ENCODE results near the gene SARS1. TPM values are rescaled to one million over a fixed set of nuclear protein-coding genes. Genes with fewer than 3 reads are reported as not detected.

Gene SARS1
- total and polyA plus RNA-seq, 2 of the 13 experiments (the other 11 are each of a cell fraction or from before 2014, with no cell fraction given) = 103 to 134 TPM

DNA sequence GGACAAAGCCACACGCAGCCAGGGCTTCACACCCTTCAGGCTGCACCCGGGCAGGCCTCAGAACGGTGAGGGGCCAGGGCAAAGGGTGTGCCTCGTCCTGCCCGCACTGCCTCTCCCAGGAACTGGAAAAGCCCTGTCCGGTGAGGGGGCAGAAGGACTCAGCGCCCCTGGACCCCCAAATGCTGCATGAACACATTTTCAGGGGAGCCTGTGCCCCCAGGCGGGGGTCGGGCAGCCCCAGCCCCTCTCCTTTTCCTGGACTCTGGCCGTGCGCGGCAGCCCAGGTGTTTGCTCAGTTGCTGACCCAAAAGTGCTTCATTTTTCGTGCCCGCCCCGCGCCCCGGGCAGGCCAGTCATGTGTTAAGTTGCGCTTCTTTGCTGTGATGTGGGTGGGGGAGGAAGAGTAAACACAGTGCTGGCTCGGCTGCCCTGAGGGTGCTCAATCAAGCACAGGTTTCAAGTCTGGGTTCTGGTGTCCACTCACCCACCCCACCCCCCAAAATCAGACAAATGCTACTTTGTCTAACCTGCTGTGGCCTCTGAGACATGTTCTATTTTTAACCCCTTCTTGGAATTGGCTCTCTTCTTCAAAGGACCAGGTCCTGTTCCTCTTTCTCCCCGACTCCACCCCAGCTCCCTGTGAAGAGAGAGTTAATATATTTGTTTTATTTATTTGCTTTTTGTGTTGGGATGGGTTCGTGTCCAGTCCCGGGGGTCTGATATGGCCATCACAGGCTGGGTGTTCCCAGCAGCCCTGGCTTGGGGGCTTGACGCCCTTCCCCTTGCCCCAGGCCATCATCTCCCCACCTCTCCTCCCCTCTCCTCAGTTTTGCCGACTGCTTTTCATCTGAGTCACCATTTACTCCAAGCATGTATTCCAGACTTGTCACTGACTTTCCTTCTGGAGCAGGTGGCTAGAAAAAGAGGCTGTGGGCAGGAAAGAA, 61.1 kb downstream of the SARS1 start (continued):
- TF ChIP-seq, protein P1, sequence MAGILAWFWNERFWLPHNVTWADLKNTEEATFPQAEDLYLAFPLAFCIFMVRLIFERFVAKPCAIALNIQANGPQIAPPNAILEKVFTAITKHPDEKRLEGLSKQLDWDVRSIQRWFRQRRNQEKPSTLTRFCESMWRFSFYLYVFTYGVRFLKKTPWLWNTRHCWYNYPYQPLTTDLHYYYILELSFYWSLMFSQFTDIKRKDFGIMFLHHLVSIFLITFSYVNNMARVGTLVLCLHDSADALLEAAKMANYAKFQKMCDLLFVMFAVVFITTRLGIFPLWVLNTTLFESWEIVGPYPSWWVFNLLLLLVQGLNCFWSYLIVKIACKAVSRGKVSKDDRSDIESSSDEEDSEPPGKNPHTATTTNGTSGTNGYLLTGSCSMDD (CRISPR knock-in tag; IDR thresholded peaks at IDR 0.05) = no peak
- TF ChIP-seq HNRNPK (IDR thresholded peaks at IDR 0.05; ENCODE audit: low read depth, low read length, poor library complexity, severe bottlenecking) = no peak
- TF ChIP-seq IKZF4 (CRISPR knock-in tag; IDR thresholded peaks at IDR 0.05; ENCODE audit: borderline replicate concordance, low read depth, not compliant biosample characterization) = peak; percentile 32
- TF ChIP-seq BCL6 (CRISPR knock-in tag; IDR thresholded peaks at IDR 0.05) = peak; percentile 51; the same call in 1 of the 2 replicates
- TF ChIP-seq, protein P2, sequence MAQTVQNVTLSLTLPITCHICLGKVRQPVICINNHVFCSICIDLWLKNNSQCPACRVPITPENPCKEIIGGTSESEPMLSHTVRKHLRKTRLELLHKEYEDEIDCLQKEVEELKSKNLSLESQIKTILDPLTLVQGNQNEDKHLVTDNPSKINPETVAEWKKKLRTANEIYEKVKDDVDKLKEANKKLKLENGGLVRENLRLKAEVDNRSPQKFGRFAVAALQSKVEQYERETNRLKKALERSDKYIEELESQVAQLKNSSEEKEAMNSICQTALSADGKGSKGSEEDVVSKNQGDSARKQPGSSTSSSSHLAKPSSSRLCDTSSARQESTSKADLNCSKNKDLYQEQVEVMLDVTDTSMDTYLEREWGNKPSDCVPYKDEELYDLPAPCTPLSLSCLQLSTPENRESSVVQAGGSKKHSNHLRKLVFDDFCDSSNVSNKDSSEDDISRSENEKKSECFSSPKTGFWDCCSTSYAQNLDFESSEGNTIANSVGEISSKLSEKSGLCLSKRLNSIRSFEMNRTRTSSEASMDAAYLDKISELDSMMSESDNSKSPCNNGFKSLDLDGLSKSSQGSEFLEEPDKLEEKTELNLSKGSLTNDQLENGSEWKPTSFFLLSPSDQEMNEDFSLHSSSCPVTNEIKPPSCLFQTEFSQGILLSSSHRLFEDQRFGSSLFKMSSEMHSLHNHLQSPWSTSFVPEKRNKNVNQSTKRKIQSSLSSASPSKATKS (CRISPR knock-in tag; IDR thresholded peaks at IDR 0.05) = no peak
- no peak for TF ChIP-seq ZNF660 (CRISPR knock-in tag; IDR thresholded peaks at IDR 0.05; ENCODE audit: borderline replicate concordance, low read depth)
- TF ChIP-seq ZNF619 (CRISPR knock-in tag; IDR thresholded peaks at IDR 0.05) = no peak
- TF ChIP-seq NFIC (IDR thresholded peaks at IDR 0.05; ENCODE audit: low read length) = peak; percentile 45; the same call in 1 of the 2 replicates
- TF ChIP-seq CBX5 (CRISPR knock-in tag; IDR thresholded peaks at IDR 0.05; ENCODE audit: borderline replicate concordance) = no peak; the same call in 1 of the 2 replicates
- TF ChIP-seq, protein P3, sequence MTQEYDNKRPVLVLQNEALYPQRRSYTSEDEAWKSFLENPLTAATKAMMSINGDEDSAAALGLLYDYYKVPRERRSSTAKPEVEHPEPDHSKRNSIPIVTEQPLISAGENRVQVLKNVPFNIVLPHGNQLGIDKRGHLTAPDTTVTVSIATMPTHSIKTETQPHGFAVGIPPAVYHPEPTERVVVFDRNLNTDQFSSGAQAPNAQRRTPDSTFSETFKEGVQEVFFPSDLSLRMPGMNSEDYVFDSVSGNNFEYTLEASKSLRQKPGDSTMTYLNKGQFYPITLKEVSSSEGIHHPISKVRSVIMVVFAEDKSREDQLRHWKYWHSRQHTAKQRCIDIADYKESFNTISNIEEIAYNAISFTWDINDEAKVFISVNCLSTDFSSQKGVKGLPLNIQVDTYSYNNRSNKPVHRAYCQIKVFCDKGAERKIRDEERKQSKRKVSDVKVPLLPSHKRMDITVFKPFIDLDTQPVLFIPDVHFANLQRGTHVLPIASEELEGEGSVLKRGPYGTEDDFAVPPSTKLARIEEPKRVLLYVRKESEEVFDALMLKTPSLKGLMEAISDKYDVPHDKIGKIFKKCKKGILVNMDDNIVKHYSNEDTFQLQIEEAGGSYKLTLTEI (CRISPR knock-in tag; conservative IDR thresholded peaks at IDR 0.05) = no peak
- no peak for TF ChIP-seq SYNCRIP (IDR thresholded peaks at IDR 0.05; ENCODE audit: insufficient read depth, low read depth, low read length)
- TF ChIP-seq, protein P4, sequence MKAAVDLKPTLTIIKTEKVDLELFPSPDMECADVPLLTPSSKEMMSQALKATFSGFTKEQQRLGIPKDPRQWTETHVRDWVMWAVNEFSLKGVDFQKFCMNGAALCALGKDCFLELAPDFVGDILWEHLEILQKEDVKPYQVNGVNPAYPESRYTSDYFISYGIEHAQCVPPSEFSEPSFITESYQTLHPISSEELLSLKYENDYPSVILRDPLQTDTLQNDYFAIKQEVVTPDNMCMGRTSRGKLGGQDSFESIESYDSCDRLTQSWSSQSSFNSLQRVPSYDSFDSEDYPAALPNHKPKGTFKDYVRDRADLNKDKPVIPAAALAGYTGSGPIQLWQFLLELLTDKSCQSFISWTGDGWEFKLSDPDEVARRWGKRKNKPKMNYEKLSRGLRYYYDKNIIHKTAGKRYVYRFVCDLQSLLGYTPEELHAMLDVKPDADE (CRISPR knock-in tag; IDR thresholded peaks at IDR 0.05) = no peak
- 0 out of 2 replicates have a peak, but pooled peaks have one; percentile 53 for TF ChIP-seq RCOR2 (CRISPR knock-in tag; IDR thresholded peaks at IDR 0.05)
- 0 out of 2 replicates have a peak, but pooled peaks have one; percentile 44 for TF ChIP-seq ZSCAN12 (CRISPR knock-in tag; IDR thresholded peaks at IDR 0.05)
- TF ChIP-seq CC2D1A (CRISPR knock-in tag; IDR thresholded peaks at IDR 0.05) = no peak
- no peak for TF ChIP-seq GTF3A (CRISPR knock-in tag; conservative IDR thresholded peaks at IDR 0.05)
- TF ChIP-seq KDM4B (CRISPR knock-in tag; IDR thresholded peaks at IDR 0.05) = peak; percentile 86; the same call in 1 of the 2 replicates
- TF ChIP-seq CBX2 (IDR thresholded peaks at IDR 0.05; ENCODE audit: low read depth, low read length) = no peak
- TF ChIP-seq CBX2 (CRISPR knock-in tag; IDR thresholded peaks at IDR 0.05; ENCODE audit: low read depth) = no peak
- no peak for TF ChIP-seq ESRRA (CRISPR knock-in tag; IDR thresholded peaks at IDR 0.05; ENCODE audit: low read depth)

Data from HepG2 (cell line).